Measurements from ENCODE around the gene SFTA2. TPM values are rescaled to one million over a fixed set of nuclear protein-coding genes. Genes with fewer than 3 reads are reported as not detected.
A peak's percentile ranks its signal among the peaks of the same experiment; 100 is the strongest.

The SFTA2 gene
- total RNA-seq, 1 experiment from 2014 or later, result not detected

DNA sequence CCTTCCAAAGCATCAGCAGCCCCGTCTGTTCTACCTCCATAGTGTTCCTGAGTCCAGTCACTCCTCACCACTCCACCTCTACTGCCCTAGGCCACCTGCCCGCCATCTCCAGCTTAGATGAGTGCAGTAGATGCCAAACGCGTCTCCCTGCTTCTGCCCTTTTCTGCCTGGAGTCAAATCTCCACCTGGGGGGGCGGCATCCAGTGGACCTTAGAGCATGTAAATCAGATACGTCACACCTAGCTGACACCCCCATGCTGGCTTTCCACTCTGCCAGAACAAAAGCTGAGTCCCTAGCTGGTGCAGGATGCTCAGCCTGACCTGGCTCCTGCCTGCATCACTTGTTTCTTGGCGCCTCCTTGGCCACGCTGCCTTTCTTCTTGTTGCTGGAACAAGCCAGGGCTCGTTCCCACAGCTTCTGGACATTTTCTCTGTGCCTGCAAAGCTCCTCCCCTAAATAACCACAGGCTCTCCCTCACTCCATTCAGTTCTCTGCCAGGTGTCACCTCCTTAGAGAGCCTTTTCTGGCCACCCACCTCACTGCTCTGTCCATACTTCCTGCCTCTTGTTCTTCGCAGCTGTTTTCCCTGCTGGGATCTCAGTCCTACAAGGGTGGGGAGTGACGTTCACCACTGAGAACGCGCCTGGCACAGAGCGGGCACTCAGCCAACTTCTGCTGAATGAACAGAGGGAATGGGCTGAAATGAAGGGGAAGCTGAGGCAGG lies 41.9 kb downstream of the SFTA2 start:
- ChIA-PET RAD21 (ENCODE audit: low non-redundant PET in 1 of 2, low total read pairs in 2 of 2, uncharacterized antibody in 2 of 2, unreplicated experiment in 2 of 2) (no interaction called here), POLR2A (interaction anchor here (0.6 to 1.2 kb wide), 2 partner anchors 8 to 9 kb away, joined by 3 read pairs; no protein-coding TSS in a partner anchor), CTCF (no interaction called here)
- no peaks in the 10 kb centered on the region for H3K27me3 ChIP-seq (ENCODE audit: insufficient read depth, low read length)
- BruUV-seq (replicated peaks), result no TSS peak
- H3K9ac ChIP-seq (ENCODE audit: low read length), result no peak overlapping the region
- peaks cover 44 to 53% of the 10 kb centered on the region in 2 experiments for H3K36me3 ChIP-seq (ENCODE audit: control insufficient read depth in 1 of 2, insufficient read depth in 2 of 2, low read length in 2 of 2)
- H3K4me1 ChIP-seq (ENCODE audit: control insufficient read depth in 1 of 2, insufficient read depth in 2 of 2, low read length in 2 of 2), result peaks cover 31 to 35% of the 10 kb centered on the region in 2 experiments
- no peak overlapping the region for H3K4me3 ChIP-seq (replicated peaks in 1 of 2; ENCODE audit: low read depth in 1 of 2, low read length in 2 of 2)
- peaks cover 60% of the 10 kb centered on the region for H3K79me2 ChIP-seq (ENCODE audit: insufficient read depth, low read length)
- H3K9me2 ChIP-seq (ENCODE audit: insufficient read depth), result no peaks in the 10 kb centered on the region
- ATAC-seq (no peak), DNase-seq (ENCODE audit: low read depth, low spot score) (no peak)
- TF ChIP-seq ZNF274 (IDR thresholded peaks at IDR 0.05; ENCODE audit: low read depth, low read length), result no peak
- no peak for TF ChIP-seq ELF1 (IDR thresholded peaks at IDR 0.05; ENCODE audit: borderline replicate concordance, low read depth)
- no peak for TF ChIP-seq POLR2AphosphoS5 (IDR thresholded peaks at IDR 0.05; ENCODE audit: low read depth, low read length)
- no peak for TF ChIP-seq RAD21 (IDR thresholded peaks at IDR 0.05; ENCODE audit: low read depth)
- TF ChIP-seq CTCF (IDR thresholded peaks at IDR 0.05 in 2 of 3, conservative IDR thresholded peaks at IDR 0.05 in 1 of 3; ENCODE audit: borderline replicate concordance in 1 of 3, insufficient read depth in 1 of 3, low read depth in 2 of 3, low read length in 2 of 3), result no peak
- TF ChIP-seq, protein P1, sequence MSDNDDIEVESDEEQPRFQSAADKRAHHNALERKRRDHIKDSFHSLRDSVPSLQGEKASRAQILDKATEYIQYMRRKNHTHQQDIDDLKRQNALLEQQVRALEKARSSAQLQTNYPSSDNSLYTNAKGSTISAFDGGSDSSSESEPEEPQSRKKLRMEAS (IDR thresholded peaks at IDR 0.05), result no peak
- TF ChIP-seq ZBTB33 (IDR thresholded peaks at IDR 0.05; ENCODE audit: extremely low read depth, insufficient replicate concordance, low read length), result no peak
- TF ChIP-seq SRF (IDR thresholded peaks at IDR 0.05; ENCODE audit: low read depth), result no peak
- no peaks in the 10 kb centered on the region for H4K20me1 ChIP-seq (ENCODE audit: insufficient read depth)
- peak overlapping the region; percentile 3; the same call in 1 of the 2 replicates for H3K27ac ChIP-seq (ENCODE audit: low read depth, low read length)
- H2AFZ ChIP-seq (ENCODE audit: low read depth, low read length, poor library complexity, severe bottlenecking), result no peak overlapping the region
- intact Hi-C loops (cut with micrococcal nuclease), result no loop called here
- H3K9me3 ChIP-seq (ENCODE audit: control insufficient read depth in 1 of 2, insufficient read depth in 1 of 2, low read depth in 1 of 2, low read length in 2 of 2), result no peaks in the 10 kb centered on the region
- no peak overlapping the region for H3K4me2 ChIP-seq (ENCODE audit: low read length)
